Activated CD4-positive, alpha-beta T cell treated with anti-CD3 and anti-CD28 coated beads, Interleukin-2, Interleukin-4, amounts not matched to agents 100 ng/mL and 50 ng/mL, durations not matched to agents 16 hours and 8 hours (primary cell): Measurements from ENCODE around the gene ZNF780B.
"Not testable (repeated sequence)": the region's sequence is repeated elsewhere in the genome, so short reads cannot be mapped to it uniquely, and the experiment has no call there.

Source experiments
- DNase-seq: peaks from one replicate; pipeline ENCODE4 v3.0.0-alpha.2; 2020; ENCODE audit warnings: low spot score

The ZNF780B gene

GRCh38 chr19:40055832-40056504, at the start of gene ZNF780B:
TSS of gene ZNF780B (minus strand) at chr19:40056231. CDS start at chr19:40050332, 5,899 bp downstream.
- DNase-seq, result peak; percentile 74

GRCh38 chr19:40104754-40105153, 48.7 kb upstream of the ZNF780B start:
- DNase-seq, result no peak

DNA sequence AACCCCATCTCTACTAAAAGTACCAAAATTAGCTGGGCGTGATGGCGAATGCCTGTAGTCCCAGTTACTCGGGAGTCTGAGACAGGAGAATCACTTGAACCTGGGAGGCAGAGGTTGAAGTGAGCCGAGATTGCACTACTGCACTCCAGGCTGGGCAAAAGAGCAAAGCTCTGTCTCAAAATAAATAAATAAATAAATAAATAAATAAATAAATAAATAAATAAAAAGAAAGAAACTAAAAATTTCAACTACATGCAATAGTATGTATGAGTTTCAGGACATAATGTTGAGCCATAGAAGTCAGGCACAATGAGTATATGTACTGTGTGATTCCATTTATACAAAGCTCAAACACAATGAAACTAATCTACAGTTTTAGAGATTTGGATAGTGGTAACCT, 47.6 kb upstream of the ZNF780B start:
- DNase-seq, result no peak

GRCh38 chr19:40101813-40102212, 45.8 kb upstream of the ZNF780B start:
- DNase-seq, result no peak

DNA sequence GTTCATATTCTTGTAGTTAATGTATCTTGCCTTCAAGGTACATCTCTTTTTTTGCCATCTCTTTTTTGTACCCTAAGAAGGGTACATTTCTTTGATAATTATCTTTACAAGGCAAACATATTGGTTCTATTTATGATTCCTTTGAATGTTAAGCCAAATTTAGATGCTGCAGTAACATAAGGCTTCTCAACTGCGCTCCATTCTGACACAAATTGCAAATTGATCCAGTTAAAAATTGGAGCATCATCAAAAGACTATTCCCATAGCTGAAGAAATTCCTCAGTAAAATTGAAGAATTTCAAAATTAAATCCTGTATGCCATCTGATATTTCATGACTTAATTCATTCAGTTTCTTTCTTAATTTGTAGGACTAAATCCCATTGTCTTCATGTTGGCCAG, 37.4 kb upstream of the ZNF780B start:
- DNase-seq, result no peak

DNA sequence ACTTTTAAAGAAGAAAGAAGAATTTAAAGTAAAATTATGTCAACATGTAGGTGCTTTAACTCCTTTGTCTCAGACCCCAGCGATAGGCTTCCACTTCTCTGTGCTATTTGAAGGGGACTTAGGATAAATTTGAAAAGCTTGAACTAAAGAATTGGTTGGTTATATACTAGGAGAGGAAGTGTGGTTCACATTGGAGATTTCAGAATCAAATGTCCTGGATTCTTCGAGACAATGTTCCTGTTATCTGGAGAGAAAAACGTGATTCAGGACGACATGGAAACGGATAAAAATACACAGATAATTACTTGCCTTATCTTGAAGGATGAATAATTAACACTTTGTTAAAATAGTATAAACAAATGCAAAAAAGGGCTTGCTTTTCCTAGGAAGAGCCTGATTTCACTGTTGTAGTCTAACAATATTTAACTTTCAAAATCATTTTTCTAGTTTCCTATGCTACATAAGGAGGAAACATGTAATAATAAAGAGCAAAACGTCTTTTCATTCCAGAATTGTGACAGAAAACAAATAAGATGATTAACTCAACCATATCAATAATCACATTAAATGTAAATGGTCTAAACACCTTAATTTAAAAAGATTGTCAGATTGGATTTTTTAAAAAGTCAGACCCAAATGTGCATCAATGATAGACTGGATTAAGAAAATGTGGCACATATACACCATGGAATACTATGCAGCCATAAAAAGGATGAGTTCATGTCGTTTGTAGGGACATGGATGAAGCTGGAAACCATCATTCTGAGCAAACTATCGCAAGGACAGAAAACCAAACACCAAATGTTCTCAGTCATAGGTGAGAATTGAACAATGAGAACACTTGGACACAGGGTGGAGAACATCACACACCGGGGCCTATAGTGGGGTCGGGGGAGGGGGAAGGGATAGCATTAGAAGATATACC, 35.4 kb upstream of the ZNF780B start:
- no peak for DNase-seq

GRCh38 chr19:40090241-40091204, 34.5 kb upstream of the ZNF780B start, which contains the start of gene ZNF780A:
TSS of gene ZNF780A (minus strand) at chr19:40090943. CDS start at chr19:40084753, 6,190 bp downstream.
- peak; percentile 79 for DNase-seq

GRCh38 chr19:40089462-40089861, 33.4 kb upstream of the ZNF780B start:
- DNase-seq, result no peak

GRCh38 chr19:40088299-40089047, 32.4 kb upstream of the ZNF780B start:
- DNase-seq, result no peak

GRCh38 chr19:40084948-40085347, 28.9 kb upstream of the ZNF780B start:
- DNase-seq, result no peak

GRCh38 chr19:40081411-40081810, 25.4 kb upstream of the ZNF780B start:
- no peak for DNase-seq

DNA sequence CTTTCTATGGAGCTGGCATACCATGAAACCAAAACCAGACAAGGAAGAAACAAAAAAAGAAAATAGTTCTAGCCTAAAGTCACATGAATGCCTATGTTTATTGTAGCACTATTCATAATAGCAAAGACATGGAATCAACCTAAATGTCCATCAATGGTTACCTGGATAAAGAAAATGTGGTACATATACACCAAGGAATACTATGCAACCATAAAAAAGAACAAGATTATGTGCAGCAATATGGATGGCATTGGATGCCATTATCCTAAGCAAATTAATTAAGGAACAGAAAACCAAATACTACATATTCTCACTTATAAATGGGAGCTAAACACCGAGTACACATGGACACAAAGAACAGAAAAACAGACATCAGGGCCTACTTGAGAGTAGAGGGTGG, 24.3 kb upstream of the ZNF780B start:
- DNase-seq, result no peak

GRCh38 chr19:40078377-40078776, 22.3 kb upstream of the ZNF780B start:
- DNase-seq, result no peak

DNA sequence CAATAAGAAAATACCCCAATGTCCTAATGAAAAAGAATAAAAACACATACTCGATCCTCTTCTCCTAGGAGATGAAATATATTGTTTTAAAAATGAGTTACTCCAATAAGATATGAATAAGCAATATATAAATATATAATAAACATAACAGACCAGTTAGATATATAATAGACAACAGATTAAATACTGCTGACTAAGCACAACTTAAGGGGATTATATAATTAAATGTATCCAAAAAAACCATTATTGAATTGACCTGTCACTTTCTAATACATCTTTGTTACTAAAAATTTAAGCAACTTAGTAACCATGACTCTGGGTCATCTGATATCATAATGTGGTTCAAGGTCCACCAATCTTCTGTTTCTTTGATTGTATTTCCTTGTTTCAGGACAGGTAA, 14.0 kb upstream of the ZNF780B start:
- DNase-seq, result no peak

DNA sequence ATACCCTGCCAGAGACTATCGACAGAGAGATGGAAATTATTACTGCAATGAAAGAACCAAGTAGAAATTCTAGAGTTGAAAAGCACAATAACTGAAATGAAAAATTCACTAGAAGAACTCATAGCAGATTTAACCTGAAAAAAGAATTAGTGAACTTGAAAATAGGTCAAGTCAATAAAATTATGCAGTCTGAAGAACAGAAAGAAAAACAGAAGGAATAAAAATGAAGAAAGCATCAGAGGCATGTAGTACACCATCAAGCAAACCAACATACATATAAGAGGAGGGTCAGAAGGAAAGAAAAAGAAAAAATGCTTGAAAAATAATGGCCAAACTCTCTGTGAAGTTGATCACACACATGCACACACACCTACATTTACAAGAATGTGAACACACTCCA, 3.6 kb upstream of the ZNF780B start:
- DNase-seq, result no peak

DNA sequence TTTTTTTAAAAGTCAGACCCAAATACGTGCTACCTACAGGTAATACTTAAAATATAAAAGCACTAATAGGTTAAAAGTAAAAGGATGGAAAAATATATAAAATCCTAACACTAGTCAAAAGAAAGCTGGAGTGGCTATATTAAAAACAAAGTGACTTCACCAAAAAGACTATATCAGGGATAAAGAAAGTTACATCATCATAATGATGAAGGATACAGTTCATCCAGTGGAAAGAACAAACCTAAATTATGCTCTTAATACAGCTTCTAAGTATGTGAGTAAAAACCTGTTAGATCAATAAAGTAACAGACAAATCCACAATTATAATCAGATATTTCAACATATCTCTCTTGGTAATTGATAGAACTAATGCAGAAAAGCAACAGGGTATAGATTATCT, 1.1 kb upstream of the ZNF780B start:
- DNase-seq, result no peak

GRCh38 chr19:40056505-40056904, 474 bp upstream of the ZNF780B start:
- no peak for DNase-seq

DNA sequence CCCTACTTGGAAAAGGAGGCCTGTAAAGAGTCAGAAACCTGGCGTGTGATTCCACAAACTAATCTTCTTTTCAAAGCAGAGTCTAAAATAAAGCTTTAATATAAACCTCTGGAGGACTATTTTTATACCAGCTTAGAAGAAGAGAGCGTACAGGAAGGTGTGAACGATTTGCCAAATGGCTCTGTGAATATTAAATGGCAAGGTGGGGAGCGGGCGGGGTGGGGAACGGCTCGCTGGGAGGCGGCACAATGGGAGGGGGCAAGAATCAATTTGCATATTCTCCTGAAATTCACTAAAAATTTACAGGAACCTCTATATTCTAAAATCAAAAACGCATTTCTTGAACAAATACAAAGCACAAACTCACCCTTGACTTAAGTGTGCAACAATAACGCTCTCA, 982 bp downstream of the ZNF780B start:
- DNase-seq, result no peak

GRCh38 chr19:40054632-40055031, 1.4 kb downstream of the ZNF780B start:
- no peak for DNase-seq

DNA sequence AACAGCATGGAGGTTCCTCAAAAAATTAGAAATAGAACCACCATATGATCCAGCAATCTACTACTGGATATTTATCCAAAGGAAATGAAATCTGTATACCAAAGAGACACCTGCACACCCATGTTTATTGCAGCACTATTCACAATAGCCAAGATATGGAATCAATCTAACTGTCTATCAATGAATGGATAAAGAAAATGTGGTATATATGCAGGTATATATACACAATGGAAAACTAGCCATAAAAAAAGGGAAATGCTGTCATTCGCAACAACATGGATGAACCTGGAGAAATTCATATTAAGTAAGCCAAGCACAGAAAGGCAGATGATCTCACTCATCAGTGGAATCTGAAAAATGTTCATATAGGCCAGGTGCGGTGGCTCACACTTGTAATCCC, 2.5 kb downstream of the ZNF780B start:
- DNase-seq, result no peak

GRCh38 chr19:40041718-40042117, 14.3 kb downstream of the ZNF780B start:
- DNase-seq, result not testable (repeated sequence)
